ENCODE results near the gene SORCS1. TPM values are rescaled to one million over a fixed set of nuclear protein-coding genes. Genes with fewer than 3 reads are reported as not detected.

SORCS1 gene
- total and polyA plus RNA-seq, 2 experiments from 2014 or later, result 2.9 to 8.9 TPM

DNA sequence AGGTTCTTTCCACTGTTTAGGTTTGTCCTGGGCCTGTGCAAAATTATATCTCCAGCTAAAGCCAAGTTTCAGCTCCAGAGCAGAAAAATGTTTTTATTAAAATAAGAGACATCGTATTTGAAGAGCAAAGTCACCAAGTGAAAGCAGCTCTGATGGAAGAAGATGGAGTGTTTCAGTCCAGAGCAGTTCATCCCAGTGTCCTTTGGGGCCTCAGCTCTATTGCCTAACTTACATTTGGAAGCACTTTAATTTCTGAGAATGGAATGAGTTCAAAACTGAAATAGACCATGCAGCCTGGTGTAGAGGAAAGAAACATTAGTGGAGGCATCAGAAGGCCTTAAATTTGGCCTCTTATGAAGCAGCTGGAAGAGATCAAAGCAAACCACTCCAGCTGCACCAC lies 545.2 kb downstream of the SORCS1 start:
- Histone ChIP-seq H3K4me2 (no peak overlapping the region), H3K79me2 (replicated peaks; ENCODE audit: insufficient read depth) (no peaks in the 10 kb centered on the region), H3K36me3 (ENCODE audit: insufficient read depth) (no peaks in the 10 kb centered on the region), H3K4me1 (ENCODE audit: insufficient read depth) (no peaks in the 10 kb centered on the region), H3F3A (replicated peaks; ENCODE audit: low read depth) (no peaks in the 10 kb centered on the region), H3K9me2 (ENCODE audit: insufficient read depth) (no peaks in the 10 kb centered on the region), H3K27me3 (ENCODE audit: insufficient read depth) (peaks cover 24% of the 10 kb centered on the region), H3K27ac (ENCODE audit: low read depth) (no peak overlapping the region), H3K4me3 (no peak overlapping the region), H4K20me1 (replicated peaks; ENCODE audit: insufficient read depth) (no peaks in the 10 kb centered on the region), H2AFZ (no peak overlapping the region)
- DNase-seq (ENCODE audit: low spot score) (no peak), ATAC-seq (no peak)
- H3K4me1 Mint-ChIP-seq, result peaks cover 12% of the 10 kb centered on the region; the same call in 2 of the 3 replicates
- H3K9me3 Mint-ChIP-seq, result no peaks in the 10 kb centered on the region
- no peak overlapping the region for H3K4me3 Mint-ChIP-seq
- no peak overlapping the region for H3K27ac Mint-ChIP-seq
- H3K27me3 Mint-ChIP-seq (ENCODE audit: insufficient read depth, low read depth, poor library complexity), result peaks cover 9% of the 10 kb centered on the region
- H3K36me3 Mint-ChIP-seq (ENCODE audit: low read depth), result no peaks in the 10 kb centered on the region
- TF ChIP-seq REST (IDR thresholded peaks at IDR 0.05; ENCODE audit: unreplicated experiment) (no peak), JUNB (IDR thresholded peaks at IDR 0.05; ENCODE audit: unreplicated experiment) (no peak), ZNF331 (CRISPR knock-in tag; IDR thresholded peaks at IDR 0.05; ENCODE audit: low read depth) (no peak), NANOG (IDR thresholded peaks at IDR 0.05; ENCODE audit: borderline replicate concordance) (no peak), CREB1 (CRISPR knock-in tag; IDR thresholded peaks at IDR 0.05; ENCODE audit: low read depth) (no peak), ZNF462 (CRISPR knock-in tag; IDR thresholded peaks at IDR 0.05) (no peak), EZH2 (IDR thresholded peaks at IDR 0.05; ENCODE audit: low read depth, unreplicated experiment) (no peak), POLR2AphosphoS5 (IDR thresholded peaks at IDR 0.05; ENCODE audit: low read depth) (no peak), STAT1 (IDR thresholded peaks at IDR 0.05; ENCODE audit: unreplicated experiment) (no peak), EZH2phosphoT487 (IDR thresholded peaks at IDR 0.05; ENCODE audit: unreplicated experiment) (no peak), ZNF114 (CRISPR knock-in tag; IDR thresholded peaks at IDR 0.05) (no peak)
- TF ChIP-seq, protein P1, sequence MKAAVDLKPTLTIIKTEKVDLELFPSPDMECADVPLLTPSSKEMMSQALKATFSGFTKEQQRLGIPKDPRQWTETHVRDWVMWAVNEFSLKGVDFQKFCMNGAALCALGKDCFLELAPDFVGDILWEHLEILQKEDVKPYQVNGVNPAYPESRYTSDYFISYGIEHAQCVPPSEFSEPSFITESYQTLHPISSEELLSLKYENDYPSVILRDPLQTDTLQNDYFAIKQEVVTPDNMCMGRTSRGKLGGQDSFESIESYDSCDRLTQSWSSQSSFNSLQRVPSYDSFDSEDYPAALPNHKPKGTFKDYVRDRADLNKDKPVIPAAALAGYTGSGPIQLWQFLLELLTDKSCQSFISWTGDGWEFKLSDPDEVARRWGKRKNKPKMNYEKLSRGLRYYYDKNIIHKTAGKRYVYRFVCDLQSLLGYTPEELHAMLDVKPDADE (IDR thresholded peaks at IDR 0.05), result no peak
- TF ChIP-seq, protein P2, sequence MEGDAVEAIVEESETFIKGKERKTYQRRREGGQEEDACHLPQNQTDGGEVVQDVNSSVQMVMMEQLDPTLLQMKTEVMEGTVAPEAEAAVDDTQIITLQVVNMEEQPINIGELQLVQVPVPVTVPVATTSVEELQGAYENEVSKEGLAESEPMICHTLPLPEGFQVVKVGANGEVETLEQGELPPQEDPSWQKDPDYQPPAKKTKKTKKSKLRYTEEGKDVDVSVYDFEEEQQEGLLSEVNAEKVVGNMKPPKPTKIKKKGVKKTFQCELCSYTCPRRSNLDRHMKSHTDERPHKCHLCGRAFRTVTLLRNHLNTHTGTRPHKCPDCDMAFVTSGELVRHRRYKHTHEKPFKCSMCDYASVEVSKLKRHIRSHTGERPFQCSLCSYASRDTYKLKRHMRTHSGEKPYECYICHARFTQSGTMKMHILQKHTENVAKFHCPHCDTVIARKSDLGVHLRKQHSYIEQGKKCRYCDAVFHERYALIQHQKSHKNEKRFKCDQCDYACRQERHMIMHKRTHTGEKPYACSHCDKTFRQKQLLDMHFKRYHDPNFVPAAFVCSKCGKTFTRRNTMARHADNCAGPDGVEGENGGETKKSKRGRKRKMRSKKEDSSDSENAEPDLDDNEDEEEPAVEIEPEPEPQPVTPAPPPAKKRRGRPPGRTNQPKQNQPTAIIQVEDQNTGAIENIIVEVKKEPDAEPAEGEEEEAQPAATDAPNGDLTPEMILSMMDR (conservative IDR thresholded peaks at IDR 0.05; ENCODE audit: low read depth in 2 of 2), result no peak

All from GM23338 (cell line).